Skin of body (tissue), 2 donors: ENCODE data around the gene MBTD1. TPM values are rescaled to one million over a fixed set of nuclear protein-coding genes. Genes with fewer than 3 reads are reported as not detected.
A peak's percentile ranks its signal among the peaks of the same experiment; 100 is the strongest.
"Not testable (repeated sequence)": the region's sequence is repeated elsewhere in the genome, so short reads cannot be mapped to it uniquely, and the experiment has no call there.

Experiments
- DNase-seq: peaks from one replicate; lab custom pipeline; 2025; lab: John Stamatoyannopoulos, UW
- total RNA-seq: library from RNA; depleted of rRNA; stranded (reverse); fragments of >200 nt; gene quantifications from one replicate; pipeline ENCODE4 v1.2.3, GENCODE V29; 2014

The MBTD1 gene
- 41.1 TPM for total RNA-seq

GRCh38 chr17:51259564-51260236, at the start of gene MBTD1:
MBTD1 (minus strand) TSS chr17:51260049; CDS start chr17:51225161, 34,888 bp downstream.
- peak; percentile 100 for DNase-seq

- DNase-seq, result no peak
Observed at GRCh38 chr17:51305182-51305581, 45.3 kb upstream of the MBTD1 start.

- DNase-seq, result no peak
Observed at GRCh38 chr17:51299859-51300258, 40.0 kb upstream of the MBTD1 start.

GRCh38 chr17:51298508-51299371, 38.9 kb upstream of the MBTD1 start:
- DNase-seq, result peak; percentile 27

GRCh38 chr17:51294338-51294737, 34.5 kb upstream of the MBTD1 start:
- DNase-seq, result not testable (repeated sequence)

GRCh38 chr17:51289696-51290111, 29.9 kb upstream of the MBTD1 start:
- no peak for DNase-seq

GRCh38 chr17:51287412-51287811, 27.6 kb upstream of the MBTD1 start:
- DNase-seq, result no peak

- DNase-seq, result no peak
Observed at GRCh38 chr17:51279183-51279582, 19.3 kb upstream of the MBTD1 start.

- DNase-seq, result no peak
Observed at GRCh38 chr17:51275381-51275780, 15.5 kb upstream of the MBTD1 start.

- no peak for DNase-seq
Observed at GRCh38 chr17:51272812-51273211, 13.0 kb upstream of the MBTD1 start.

GRCh38 chr17:51270636-51271035, 10.8 kb upstream of the MBTD1 start:
- no peak for DNase-seq

- DNase-seq, result no peak
Observed at GRCh38 chr17:51269991-51270390, 10.1 kb upstream of the MBTD1 start.

GRCh38 chr17:51264466-51264865, 4.6 kb upstream of the MBTD1 start:
- DNase-seq, result not testable (repeated sequence)

- DNase-seq, result no peak
Observed at GRCh38 chr17:51263006-51263405, 3.2 kb upstream of the MBTD1 start.

GRCh38 chr17:51261024-51261963, 1.4 kb upstream of the MBTD1 start:
- peak; percentile 29 for DNase-seq

GRCh38 chr17:51260237-51261023, 581 bp upstream of the MBTD1 start, which contains the start of gene UTP18:
UTP18 (plus strand) TSS chr17:51260546; CDS start chr17:51260585, 39 bp downstream.
- DNase-seq, result peak; percentile 100

GRCh38 chr17:51258756-51259563, 889 bp downstream of the MBTD1 start:
- no peak for DNase-seq

- no peak for DNase-seq
Observed at GRCh38 chr17:51257150-51258081, 2.4 kb downstream of the MBTD1 start.

- DNase-seq, result no peak
Observed at GRCh38 chr17:51256101-51256500, 3.7 kb downstream of the MBTD1 start.
